Amniotic epithelial cell (primary cell): ENCODE results near the gene STOML1.

Source experiments
- DNase-seq: peaks from one replicate; pipeline ENCODE4 v3.0.0-alpha.2; 2010; ENCODE audit warnings: low read depth

Gene STOML1

GRCh38 chr15:74019734-74020133, 27.6 kb upstream of the STOML1 start:
- DNase-seq: no peak

DNA sequence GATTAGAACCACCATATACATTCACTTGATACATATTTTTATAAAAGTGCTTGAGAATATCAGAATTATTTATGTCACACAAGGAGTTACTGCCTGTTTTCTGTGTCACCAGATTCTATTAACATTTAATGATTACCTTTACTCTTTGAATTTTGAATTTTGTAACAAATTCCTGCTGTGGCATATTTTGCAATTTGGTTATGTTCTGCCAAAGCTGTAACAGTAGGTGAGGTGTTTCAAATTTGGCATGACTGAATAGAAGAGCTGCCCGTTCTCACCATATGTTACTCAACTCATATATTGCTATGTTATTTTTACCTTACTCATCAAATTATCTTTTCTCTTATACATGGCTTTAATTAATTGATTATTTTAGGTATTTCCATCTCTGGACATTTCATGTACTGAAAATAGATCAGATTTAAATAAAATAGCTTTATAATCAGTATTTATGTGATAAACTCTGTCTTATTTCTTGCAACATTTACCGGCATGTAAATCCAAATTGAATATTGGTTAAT, 21.3 kb upstream of the STOML1 start:
- no peak for DNase-seq

- peak; percentile 55 for DNase-seq
Measured at GRCh38 chr15:74011610-74012009, 19.5 kb upstream of the STOML1 start.

DNA sequence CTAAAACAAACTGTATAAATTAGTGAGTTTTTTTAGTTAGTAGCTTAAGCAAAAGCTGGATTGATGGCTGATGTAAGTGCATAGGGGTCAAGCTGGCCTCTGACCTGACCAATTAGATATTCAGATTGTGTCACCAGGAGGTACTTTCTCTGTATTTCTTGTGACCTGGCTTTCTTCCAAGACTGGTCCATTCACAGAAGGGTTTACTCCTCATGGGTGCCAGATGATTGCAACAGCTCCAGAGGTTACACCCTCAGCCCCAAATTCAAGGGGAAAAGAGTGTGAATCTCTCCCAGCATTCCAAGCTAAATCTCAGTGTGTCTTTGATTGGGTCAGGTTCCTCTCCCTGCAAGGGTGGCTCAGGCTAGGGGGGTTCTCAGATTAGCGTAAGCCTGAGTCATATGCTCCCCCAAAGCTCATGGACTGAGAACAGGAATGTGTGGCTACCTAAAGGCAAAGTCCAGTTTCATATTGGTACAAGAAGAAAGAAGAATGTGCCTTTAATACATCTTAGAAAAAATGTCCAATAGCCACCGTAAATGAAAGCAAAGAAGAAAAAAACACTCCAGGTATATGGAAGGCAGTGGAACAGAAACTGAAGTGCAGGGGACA, 18.9 kb upstream of the STOML1 start:
- peak; percentile 43 for DNase-seq

- DNase-seq: no peak
Measured at GRCh38 chr15:74008901-74009300, 16.8 kb upstream of the STOML1 start.

DNA sequence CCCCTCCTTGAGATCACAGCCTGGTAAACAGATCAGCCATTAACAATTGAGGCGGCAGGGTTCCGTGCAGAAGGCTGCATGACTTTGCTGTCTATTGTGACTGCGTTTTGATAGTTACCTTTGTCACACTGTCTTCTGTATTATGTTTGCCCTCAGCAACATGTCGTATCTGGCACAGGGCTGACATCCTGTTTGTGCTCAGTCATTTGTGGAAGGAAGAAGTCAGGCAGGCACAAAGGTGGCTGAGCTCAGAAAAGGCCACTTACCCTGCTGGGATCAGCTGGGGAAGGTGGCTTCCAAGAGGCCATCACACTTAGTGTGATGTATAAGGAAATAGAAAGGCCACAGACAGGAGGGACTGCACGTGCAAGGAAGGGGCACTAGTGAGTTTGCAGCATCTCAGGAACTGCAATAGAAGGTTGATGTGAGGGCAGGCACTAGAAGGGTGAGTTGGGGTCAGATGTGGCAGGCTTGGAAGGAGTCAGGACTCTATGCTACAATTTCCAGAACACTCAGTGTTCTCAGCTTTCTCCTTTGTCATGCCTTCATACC, 15.8 kb upstream of the STOML1 start:
- no peak for DNase-seq

- peak; percentile 55 for DNase-seq
Measured at GRCh38 chr15:74006774-74007639, 14.9 kb upstream of the STOML1 start.

GRCh38 chr15:73997986-73998385, 5.9 kb upstream of the STOML1 start:
- no peak for DNase-seq

DNA sequence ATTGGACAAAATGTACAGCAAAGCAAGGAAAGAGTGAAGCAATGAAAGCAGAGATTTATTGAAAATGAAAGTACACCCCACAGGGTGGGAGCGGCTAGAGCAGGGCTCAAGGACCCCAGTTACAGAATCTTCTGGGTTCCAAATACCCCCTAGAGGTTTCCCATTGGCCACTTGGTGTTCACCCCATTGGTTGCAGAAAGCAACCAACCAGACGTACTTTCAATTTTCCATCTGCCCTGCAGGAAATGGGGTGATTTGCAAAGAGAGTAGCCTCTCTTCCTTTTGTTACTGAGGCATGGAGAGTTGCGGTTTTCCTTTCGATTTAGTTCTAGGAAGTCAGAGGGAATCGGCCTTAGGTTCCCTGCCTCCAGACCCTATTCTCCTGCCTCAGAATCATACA, 4.8 kb upstream of the STOML1 start:
- DNase-seq: no peak

GRCh38 chr15:73996267-73996666, 4.2 kb upstream of the STOML1 start:
- DNase-seq: no peak

GRCh38 chr15:73994912-73995622, 3.0 kb upstream of the STOML1 start:
- DNase-seq: peak; percentile 43

DNA sequence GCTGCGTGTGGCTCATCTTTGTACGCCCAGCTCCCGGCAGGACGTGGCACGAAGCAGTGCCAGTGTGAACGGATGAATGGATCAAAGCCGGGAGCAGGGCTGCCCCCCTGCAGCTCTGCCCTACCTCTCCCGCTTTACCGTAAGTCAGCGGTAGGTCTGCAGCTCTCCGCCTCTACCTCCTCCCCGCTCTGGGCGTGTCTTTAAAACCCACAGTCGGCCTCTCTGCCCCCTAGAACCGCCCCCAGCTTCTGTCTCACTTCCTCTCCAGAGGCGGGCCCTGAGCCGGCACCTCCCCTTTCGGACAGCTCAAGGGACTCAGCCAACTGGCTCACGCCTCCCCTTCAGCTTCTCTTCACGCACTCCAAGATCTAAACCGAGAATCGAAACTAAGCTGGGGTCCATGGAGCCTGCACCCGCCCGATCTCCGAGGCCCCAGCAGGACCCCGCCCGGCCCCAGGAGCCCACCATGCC, 2.4 kb upstream of the STOML1 start, which contains the start of gene PML:
Gene PML (plus strand): TSS at position 304 of the 471 bp plus-strand sequence. CDS start 97 bp downstream, at position 401.
- DNase-seq: peak; percentile 93

DNA sequence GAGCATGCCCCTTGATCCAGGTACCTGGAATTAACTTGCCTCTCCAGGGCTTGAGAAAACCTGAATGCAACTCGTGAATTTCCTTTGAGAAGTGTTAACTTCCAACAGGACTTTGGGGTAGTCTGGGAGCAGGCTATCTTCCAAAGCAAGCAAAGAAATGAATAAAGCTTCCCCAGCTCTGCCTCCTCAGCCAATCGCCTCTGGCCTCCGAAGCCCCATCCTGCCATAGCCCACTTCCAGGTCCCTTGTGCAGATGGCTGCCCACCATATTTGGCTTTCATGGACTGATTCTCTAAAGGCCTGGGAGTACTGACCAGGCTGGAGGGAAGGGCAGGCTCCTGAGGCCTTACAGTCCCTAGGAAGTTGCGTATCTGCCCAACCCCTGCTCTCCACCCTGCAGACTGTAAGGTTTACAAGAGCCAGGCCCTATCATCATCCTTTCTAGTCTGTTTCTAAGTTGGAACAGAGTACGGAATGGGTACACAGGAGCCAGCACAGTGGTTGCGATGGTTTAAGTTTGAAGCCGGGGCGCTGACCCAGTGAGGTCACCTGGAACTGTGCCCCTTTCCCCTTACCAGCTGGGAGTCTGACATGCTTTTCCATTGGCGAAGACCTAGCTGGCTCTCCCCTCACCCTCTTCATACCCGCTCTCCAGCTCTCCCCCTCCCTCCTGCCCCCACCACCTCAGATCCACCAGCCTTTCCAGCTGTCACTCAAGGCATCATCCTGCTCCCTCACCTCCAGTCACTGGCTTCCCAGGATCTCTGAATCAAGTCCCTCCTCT, 1.3 kb upstream of the STOML1 start:
- DNase-seq: no peak

DNA sequence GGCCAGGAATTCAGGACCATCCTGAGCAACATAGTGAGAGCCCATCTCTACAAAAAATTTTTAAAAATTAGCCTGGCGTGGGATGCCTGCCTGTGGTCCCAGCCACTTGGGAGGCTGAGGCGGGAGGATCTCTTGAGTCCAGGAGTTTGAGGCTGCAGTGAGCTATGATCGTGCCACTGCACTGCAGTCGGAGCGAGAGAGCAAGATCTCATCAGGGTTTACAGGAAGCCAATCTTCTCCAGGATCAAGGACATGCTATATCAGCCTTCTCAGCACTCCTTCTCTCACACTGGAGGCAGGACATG, 451 bp upstream of the STOML1 start:
- DNase-seq: no peak

GRCh38 chr15:73991260-73991659, 835 bp downstream of the STOML1 start:
- DNase-seq: peak; percentile 78

- DNase-seq: no peak
Measured at GRCh38 chr15:73990250-73991005, 1.7 kb downstream of the STOML1 start.

GRCh38 chr15:73989001-73989798, 2.9 kb downstream of the STOML1 start:
- peak; percentile 93 for DNase-seq

- DNase-seq: no peak
Measured at GRCh38 chr15:73988445-73988969, 3.6 kb downstream of the STOML1 start.

GRCh38 chr15:73987681-73988444, 4.2 kb downstream of the STOML1 start:
- DNase-seq: no peak
